Measurements from ENCODE around the gene C21orf91. TPM values are rescaled to one million over a fixed set of nuclear protein-coding genes. Genes with fewer than 3 reads are reported as not detected.

Gene C21orf91
- total and polyA plus RNA-seq, 9 of the 15 experiments (the other 6 are each of a cell fraction or from before 2014, with no cell fraction given) = 3.9 to 14.1 (median 12.1) TPM

GRCh38 chr21:17752171-17752570, 67.0 kb downstream of the C21orf91 start:
- intact Hi-C loops (cut with micrococcal nuclease) = no loop called here
- no TSS peak for BruUV-seq (replicated peaks)
- TF ChIP-seq TARDBP (IDR thresholded peaks at IDR 0.05) (no peak), ZNF133 (CRISPR knock-in tag; IDR thresholded peaks at IDR 0.05) (no peak), MNT (conservative IDR thresholded peaks at IDR 0.05) (no peak), DLX4 (CRISPR knock-in tag; IDR thresholded peaks at IDR 0.05) (no peak)
- no peak overlapping the region for H3K4me2 ChIP-seq (ENCODE audit: insufficient read depth, low read length)
- in situ Hi-C loops (cut with MboI) = no loop called here
- POLR2A ChIA-PET = no interaction called here
- H2AFZ ChIP-seq (ENCODE audit: low read depth, low read length) = no peak overlapping the region
- 0% methylated on average over 2 of the region's 2 CpGs for WGBS (ENCODE audit: insufficient coverage, low coverage, missing lambda C conversion rate)
- no peaks in the 10 kb centered on the region for H3K36me3 ChIP-seq (ENCODE audit: control insufficient read depth, insufficient read depth, low read length)
- H3K4me3 ChIP-seq = no peak overlapping the region
- FAIRE-seq (no peak), DNase-seq (ENCODE audit: extremely low read depth in 1 of 4, low spot score in 3 of 4) (no peak), ATAC-seq (no peak)
- H3K9me3 ChIP-seq (replicated peaks; ENCODE audit: control insufficient read depth, insufficient read depth, low read depth, low read length) = no peaks in the 10 kb centered on the region
- no peaks in the 10 kb centered on the region for H3K4me1 ChIP-seq (replicated peaks in 1 of 2; ENCODE audit: control insufficient read depth in 2 of 2, insufficient read depth in 2 of 2, low read length in 2 of 2)
- H3K9ac ChIP-seq (ENCODE audit: insufficient read depth in 1 of 2, low read depth in 2 of 2, low read length in 2 of 2) = no peak overlapping the region
- H4K20me1 ChIP-seq (replicated peaks; ENCODE audit: control insufficient read depth, insufficient read depth, low read length) = no peaks in the 10 kb centered on the region
- CTCF ChIA-PET (ENCODE audit: low intra/inter-chr PET ratio) = no interaction called here
- no peaks in the 10 kb centered on the region for H3K79me2 ChIP-seq (ENCODE audit: control insufficient read depth, insufficient read depth, low read length)
- H3K9me1 ChIP-seq (ENCODE audit: control insufficient read depth, insufficient read depth, low read length) = no peaks in the 10 kb centered on the region
- no peak overlapping the region for H3K27ac ChIP-seq (ENCODE audit: extremely low read depth, low read depth, low read length)
- no peaks in the 10 kb centered on the region for H3K27me3 ChIP-seq (ENCODE audit: control insufficient read depth in 2 of 2, insufficient read depth in 2 of 2, low read length in 2 of 2)

- no peaks in the 10 kb centered on the region for H3K9me3 ChIP-seq (replicated peaks; ENCODE audit: control insufficient read depth, insufficient read depth, low read depth, low read length)
- in situ Hi-C loops (cut with MboI) = no loop called here
- H3K9me1 ChIP-seq (ENCODE audit: control insufficient read depth, insufficient read depth, low read length) = no peaks in the 10 kb centered on the region
- no peak overlapping the region for H3K4me2 ChIP-seq (ENCODE audit: insufficient read depth, low read length)
- H3K9ac ChIP-seq (ENCODE audit: insufficient read depth in 1 of 2, low read depth in 2 of 2, low read length in 2 of 2) = no peak overlapping the region
- no peak overlapping the region for H3K27ac ChIP-seq (ENCODE audit: extremely low read depth, low read depth, low read length)
- DNase-seq (ENCODE audit: extremely low read depth in 1 of 4, low spot score in 3 of 4) (no peak), FAIRE-seq (no peak), ATAC-seq (no peak)
- no peaks in the 10 kb centered on the region for H3K27me3 ChIP-seq (ENCODE audit: control insufficient read depth in 2 of 2, insufficient read depth in 2 of 2, low read length in 2 of 2)
- no peaks in the 10 kb centered on the region for H3K36me3 ChIP-seq (ENCODE audit: control insufficient read depth, insufficient read depth, low read length)
- H4K20me1 ChIP-seq (replicated peaks; ENCODE audit: control insufficient read depth, insufficient read depth, low read length) = no peaks in the 10 kb centered on the region
- ChIA-PET CTCF (ENCODE audit: low intra/inter-chr PET ratio) (no interaction called here), POLR2A (interaction anchor here (0.5 kb wide), 1 partner anchor 125 kb away, joined by 3 read pairs; no protein-coding TSS in a partner anchor)
- no peaks in the 10 kb centered on the region for H3K4me1 ChIP-seq (replicated peaks in 1 of 2; ENCODE audit: control insufficient read depth in 2 of 2, insufficient read depth in 2 of 2, low read length in 2 of 2)
- intact Hi-C loops (cut with micrococcal nuclease) = no loop called here
- no TSS peak for BruUV-seq (replicated peaks)
- WGBS (ENCODE audit: insufficient coverage, low coverage, missing lambda C conversion rate) = 0% methylated on average over 2 of the region's 2 CpGs
- H3K4me3 ChIP-seq = no peak overlapping the region
- H2AFZ ChIP-seq (ENCODE audit: low read depth, low read length) = no peak overlapping the region
- H3K79me2 ChIP-seq (ENCODE audit: control insufficient read depth, insufficient read depth, low read length) = no peaks in the 10 kb centered on the region
- TF ChIP-seq PHF20 (IDR thresholded peaks at IDR 0.05; ENCODE audit: partially characterized antibody) = no peak
- TF ChIP-seq POLR2H (tag; IDR thresholded peaks at IDR 0.05; ENCODE audit: low read depth) = no peak
- no peak for TF ChIP-seq ZNF175 (CRISPR knock-in tag; IDR thresholded peaks at IDR 0.05; ENCODE audit: low read depth)
- no peak for TF ChIP-seq ZNF41 (CRISPR knock-in tag; conservative IDR thresholded peaks at IDR 0.05)
- no peak for TF ChIP-seq ZNF77 (CRISPR knock-in tag; IDR thresholded peaks at IDR 0.05)
- TF ChIP-seq NR1H2 (CRISPR knock-in tag; IDR thresholded peaks at IDR 0.05) = no peak
- TF ChIP-seq SPI1 (IDR thresholded peaks at IDR 0.05; ENCODE audit: borderline replicate concordance, low read depth, low read length) = no peak
- TF ChIP-seq ETS1 (conservative IDR thresholded peaks at IDR 0.05; ENCODE audit: control insufficient read depth, low read depth, low read length) = no peak
- TF ChIP-seq SUPT5H (IDR thresholded peaks at IDR 0.05) = no peak
These were observed 72.2 kb downstream of the C21orf91 start for GRCh38 chr21:17746920-17747319.
